NCI-H748 (cell line): ENCODE data around the gene KCNT1.
"Not testable (repeated sequence)": the region's sequence is repeated elsewhere in the genome, so short reads cannot be mapped to it uniquely, and the experiment has no call there.

ENCODE experiments used
- DNase-seq: peaks from one replicate; lab custom pipeline; 2025; ENCODE audit not compliant: unreplicated experiment; lab: John Stamatoyannopoulos, UW

The KCNT1 gene

DNA sequence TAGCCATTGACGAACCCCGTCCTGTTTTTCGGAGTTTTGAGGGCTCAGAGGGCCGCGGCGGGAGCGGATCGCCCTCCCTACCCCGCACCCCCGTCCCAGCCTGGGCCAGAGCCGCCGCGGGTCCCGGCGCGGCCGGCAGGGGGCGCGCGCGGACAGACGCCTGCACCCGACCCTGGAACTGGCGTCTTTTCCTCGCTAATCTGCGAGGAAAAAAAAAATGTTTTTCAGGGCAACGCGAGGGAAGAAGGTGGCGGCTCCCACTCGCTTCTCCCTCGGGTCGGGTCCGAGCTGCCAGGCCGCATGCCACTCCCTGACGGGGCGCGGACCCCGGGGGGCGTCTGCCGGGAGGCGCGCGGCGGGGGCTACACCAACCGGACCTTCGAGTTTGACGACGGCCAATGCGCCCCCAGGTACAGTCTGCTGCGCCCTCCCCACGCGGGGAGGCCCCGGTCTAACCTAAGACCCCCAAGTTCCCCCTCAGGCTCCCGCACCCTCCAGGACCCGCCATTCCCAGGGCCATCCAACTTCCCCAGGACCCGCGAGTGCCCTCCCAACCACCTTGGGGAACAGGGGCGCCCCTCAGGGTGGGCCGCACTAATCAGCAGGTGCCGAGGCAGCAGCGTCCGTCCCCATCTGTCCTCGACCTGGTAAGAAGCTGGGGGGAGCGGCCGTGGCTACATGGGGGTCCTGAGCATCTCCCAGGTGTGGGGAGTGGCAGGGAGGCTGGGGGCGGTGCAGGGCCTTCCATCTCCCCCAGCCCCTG lies at the start of gene KCNT1:
Gene KCNT1, plus strand, starts transcription at position 227 of the 763 bp plus-strand sequence. Its CDS starts 74 bp downstream, at position 301.
- peak; percentile 65 for DNase-seq

DNA sequence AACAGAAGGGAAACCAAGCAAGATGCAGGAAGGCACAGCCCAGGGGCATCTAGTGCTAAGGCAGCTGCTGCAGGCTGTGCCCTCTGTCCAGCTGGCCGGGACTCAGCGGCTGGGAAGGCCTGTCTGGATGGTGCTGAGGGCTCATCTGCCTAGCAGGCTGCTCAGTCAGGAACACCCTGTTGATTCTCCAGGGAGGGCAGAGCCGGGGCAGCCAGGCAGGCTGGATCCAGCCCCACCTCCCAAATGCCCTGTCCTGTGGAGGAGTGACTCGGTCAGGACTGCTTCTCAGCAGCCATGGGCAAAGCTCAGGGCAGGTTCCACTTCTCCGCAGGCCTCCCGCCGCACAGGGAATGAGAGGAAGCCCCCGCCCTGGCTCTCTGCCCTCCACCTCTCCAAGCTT lies 46.7 kb upstream of the KCNT1 start:
- no peak for DNase-seq

DNA sequence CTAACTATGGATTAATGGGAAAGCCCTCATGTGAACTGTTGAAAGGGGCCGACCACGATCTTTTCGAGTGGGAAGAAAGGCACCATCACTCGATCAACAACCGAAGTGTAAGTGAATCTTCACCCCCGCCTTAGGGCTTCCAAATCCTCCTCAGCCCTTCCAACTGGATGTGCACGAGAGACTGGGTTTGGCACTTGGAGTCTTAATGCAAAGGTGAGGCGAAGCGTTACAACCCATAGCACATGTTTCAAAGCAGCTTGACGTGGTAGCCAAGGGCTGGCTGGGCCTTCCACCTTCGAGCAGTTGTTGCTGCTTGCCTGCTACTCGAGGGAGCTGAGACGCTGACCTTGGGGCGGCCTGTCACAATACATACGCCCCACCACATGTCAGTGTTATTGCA lies 44.6 kb upstream of the KCNT1 start:
- DNase-seq, result no peak

DNA sequence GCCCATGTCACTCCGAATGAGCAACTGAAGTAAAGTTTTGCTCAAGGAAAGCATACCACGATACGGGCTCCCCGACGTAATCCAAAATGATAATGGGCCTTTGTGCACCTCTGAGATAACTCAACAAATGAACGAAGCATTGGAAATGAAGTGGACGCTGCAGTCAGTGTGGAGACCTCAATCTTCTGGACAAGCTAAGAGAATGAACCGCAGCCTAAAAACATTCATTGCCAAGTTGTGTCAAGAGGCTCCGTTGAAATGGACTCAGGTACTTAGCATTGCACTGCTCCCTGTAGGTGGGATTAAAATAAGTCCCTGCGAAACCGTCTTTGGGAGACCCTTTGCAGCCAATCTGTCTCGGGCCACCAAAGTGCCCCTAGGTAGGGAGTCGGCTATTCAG lies 42.7 kb upstream of the KCNT1 start:
- DNase-seq, result no peak

DNA sequence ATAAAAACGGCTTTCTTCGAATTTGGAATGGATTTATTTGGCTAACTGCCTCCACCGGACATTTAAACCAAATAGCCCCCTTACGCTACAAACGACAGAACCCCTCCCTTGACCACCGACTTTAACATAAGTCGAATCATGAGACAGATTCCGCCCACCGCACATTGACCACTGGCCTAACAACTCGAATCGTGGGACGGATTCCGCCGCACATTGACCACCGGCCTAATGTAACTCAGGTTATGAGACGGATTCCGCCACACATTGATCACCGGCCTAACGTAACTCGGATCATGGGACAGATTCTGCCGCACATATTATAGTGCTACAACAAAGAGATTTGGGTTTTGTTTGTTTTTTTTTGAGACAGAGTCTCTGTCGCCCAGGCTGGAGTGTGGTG lies 41.6 kb upstream of the KCNT1 start:
- DNase-seq, result no peak

DNA sequence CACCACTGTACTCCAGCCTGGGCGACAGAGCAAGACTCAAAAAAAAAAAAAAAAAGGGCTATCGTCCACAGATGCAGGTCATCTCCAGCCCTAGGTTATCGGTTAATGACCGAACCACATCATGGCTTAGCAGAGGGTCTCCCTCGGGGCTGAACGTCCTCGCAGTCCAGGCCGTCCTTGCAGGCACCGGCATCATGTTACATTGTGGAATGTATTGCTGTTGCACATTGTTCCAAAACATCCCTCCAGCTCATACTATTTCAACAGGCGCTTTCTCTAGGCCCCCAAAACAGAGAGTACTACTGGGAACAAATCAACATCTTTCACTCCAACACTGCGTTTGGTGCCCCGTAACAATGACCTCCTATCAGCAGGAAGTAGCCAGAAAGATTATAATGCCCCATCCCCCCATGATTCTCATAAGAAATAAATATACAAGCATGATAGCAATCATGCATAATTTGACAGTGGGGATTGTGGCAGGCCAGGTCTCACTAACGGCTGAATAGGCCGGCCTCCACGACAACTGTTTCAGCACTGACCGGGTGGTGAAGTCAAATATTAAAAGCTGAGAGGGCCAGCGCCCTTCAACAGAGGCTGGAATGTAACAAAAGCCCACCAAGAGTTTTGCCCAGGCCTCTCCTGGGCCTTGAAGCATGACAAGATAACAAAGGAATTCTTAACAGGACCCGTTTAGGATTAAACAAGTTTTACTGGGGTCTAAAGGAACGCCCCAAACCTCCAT lies 40.0 kb upstream of the KCNT1 start:
- DNase-seq, result no peak

DNA sequence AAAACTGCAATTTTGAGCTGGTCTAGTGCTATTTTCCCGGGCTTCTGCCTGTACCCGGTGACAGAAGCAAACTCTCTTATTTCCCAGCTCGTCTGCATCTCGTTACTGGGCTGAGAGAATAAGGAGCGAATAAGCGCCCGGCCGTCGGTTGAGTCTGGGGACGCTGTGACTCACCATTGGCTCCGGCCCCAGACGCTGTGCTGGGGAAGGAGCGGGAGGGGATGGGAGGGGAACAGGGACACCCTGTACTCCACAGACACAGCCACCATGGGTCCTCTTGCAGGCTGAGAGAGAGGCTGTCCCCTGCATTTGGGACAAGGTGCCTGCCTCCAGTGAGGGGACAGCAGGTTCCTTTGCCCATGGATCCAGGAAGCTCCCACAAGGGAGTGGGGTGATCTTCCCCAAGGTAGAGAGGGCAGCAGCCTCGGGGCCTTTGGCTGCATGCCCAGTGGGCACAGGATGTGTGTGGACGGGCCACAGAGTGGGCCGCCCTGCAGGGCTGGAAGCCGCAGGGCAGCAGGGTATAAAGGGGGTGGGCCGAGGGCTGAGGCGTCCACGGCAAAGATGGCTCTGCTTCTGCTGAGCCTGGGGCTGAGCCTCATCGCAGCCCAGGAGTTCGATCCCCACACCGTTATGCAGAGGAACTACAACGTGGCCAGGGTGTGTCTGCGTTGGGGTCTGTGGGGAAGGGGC lies 39.1 kb upstream of the KCNT1 start, which contains the start of gene LCN9:
Gene LCN9, plus strand, starts transcription at position 552 of the 693 bp plus-strand sequence. Its CDS starts 13 bp downstream, at position 565.
- no peak for DNase-seq

DNA sequence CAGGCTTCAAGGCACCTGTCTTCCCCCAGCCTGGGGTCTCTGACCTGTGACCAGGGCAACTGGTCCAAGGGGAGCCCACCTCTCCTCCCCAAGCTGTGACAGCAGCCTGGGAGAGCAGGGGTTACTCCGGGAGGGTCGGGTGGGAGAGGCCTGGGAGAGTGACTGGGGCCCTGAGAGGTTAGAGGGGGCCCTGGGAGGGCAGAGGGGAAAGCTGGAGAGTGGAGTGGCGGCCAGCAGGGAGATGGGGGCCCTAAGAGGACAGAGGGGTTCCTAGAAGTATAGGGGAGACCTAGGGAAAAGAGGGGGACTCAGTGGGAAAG lies 38.6 kb upstream of the KCNT1 start:
- DNase-seq, result no peak

DNA sequence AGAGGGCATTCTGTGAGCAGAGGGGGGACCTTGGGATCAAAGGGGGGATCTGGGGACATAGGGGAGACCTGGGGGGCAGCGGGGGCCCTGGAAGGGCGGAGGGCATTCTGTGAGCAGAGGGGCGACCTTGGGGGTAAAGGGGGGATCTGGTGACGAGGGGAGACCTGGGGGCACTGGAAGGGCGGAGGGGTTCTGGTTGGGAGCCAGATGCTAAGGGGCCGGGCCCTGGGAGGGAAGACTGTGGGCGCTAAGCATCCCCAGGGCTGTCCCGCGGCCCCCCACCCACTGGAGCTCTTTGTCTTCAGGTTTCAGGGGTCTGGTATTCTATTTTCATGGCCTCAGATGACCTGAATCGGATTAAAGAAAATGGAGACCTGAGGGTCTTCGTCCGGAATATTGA lies 38.1 kb upstream of the KCNT1 start:
- no peak for DNase-seq

DNA sequence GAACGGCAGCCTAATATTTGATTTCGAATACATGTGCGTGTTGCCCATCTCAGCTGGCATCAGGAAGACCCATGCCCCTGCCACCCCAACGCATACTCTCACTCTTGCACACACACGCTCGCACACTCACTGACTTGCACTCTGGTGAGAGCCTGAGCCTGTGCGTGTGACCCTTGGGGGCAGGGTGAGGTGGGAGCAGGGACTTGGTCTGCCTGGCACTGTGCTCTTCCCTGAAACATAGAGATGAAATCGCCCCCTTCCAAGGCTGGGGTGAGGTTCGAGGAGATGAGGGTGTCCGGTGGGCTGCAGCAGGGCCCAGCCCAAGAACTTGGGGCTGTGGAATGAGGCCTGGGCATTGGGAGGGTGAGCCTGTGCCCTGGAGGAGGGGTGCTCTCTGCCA lies 37.7 kb upstream of the KCNT1 start:
- DNase-seq, result no peak

DNA sequence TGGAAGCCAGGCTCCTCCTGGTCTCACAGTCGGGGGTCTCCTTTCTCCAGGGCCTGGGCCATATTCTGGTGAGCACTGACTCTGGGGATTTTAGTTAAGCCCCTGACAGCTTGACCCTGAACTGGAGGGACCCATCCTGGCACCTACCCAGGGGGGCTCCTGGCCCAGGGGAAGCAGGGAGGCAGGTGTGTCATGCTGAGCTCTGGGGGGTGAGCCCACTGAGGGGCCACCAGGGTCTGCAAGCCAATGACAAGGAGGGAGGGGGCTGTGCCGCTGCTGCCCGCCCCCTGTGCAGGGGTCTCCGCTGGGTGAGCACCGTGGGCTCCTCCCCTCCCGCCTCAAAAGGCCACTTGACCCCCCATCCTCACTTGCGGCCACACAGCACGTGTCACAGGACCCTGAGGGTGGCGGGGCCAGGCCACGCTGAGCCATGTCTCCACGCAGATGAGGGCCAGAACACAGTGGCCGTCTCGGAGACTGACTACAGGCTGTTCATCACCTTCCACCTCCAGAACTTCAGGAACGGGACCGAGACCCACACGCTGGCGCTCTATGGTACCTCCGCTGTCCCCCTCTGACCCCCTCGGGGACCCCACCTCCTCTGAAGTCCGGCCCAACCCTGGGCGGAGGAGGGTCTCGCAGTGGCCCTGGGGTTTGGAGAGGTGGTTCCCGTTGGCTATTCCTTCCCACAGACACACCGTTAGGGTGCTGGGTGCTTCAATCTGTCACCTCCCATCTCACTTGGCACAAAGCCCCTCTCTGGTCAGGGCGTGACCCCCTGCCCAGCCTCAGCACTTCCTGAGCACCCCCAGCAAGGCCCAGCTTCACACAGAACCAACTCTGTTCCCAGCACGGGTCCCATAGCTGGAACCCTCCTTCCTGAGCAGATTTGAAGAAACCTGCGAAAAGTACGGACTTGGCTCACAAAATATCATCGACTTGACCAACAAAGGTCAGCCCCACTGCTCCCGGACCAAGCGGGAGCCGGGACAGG lies 36.9 kb upstream of the KCNT1 start:
- no peak for DNase-seq

DNA sequence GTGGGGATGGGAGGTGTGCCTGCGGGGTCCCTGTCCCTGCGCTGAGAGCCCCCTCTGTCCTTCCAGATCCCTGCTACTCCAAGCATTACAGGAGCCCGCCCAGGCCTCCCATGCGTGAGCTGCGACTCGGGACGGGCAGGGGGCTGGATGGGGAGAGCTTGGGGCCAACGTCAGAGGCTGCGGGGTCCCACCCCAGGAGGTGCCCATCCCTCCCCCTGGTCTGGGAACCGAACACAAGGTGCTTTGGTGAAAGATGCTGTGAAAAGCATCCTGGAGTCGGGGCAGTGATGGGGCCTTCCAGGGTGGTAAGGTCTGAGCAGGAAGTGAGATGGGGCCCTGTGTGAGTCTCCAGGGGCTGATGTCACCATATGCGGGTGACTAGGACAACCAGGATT lies 36.2 kb upstream of the KCNT1 start:
- DNase-seq, result no peak

DNA sequence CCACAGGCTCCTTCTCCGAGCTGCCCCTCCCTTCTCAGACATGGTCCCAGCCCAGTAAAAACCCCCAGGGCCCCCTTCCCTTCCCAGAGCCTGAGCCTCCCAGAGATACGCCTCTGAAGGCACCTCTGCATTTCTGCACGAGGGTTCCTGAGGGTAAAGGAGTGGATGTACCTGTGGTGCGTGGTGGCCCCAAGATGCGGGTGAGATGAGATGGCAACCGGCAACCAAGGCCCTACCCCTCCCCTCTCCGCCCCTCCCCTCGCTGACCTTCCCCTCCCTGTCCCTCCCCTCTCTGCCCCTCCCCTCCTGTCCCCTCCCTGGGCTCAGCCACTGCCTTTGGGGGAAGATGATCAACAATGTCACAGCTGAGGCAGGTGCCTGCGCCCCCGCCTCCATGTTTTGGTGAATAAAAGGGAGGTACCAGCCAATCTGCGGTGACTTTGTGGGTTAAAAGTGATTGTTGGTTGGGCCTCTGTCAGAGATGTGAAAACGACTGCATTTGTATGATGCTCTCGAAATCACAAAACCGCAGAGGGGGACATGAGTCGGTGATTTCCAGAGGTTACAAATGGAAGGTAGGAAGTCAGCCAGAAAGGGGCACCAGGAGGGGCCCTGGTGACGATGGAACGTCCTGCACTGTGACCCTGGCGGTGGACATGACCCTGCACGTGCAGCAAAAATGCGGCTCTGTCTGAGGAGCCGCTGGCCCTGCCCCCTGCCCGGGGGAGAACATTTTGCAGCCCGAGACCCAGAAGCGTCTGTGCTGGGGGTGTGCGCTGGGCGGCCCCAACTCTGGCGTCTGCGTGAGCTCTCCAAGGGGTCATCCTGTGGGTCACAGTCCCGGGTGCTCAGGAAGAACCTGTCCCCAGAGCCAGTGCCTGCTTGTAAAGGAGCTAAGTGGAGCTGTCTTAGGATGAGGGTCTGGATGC lies 35.2 kb upstream of the KCNT1 start:
- no peak for DNase-seq

DNA sequence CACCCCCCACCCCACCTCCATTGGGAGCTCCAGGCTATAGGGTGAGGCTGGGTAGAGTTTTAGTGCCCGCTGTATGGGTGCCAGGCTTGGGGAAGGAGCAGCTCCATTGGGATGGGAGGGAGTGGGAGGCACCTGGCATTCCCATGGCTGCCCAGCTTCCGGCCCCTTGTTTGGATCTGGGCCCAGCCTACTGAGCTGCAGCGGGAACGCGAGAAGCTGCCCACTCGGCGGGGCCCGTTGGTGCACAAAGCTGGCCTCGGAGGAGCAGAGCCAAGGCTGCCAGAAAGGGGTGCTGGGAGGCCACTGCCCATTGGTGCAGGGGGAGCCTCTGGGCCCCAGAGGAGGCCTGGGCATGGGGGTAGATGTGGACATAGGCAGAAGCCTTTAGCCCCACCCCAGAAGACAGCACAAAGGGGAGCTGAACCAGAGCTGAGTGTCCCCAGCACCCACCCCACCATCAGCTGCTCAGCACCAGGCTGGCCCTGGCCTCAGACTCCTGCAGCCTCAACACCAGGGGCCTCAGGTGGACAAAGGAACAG lies 34.5 kb upstream of the KCNT1 start:
- no peak for DNase-seq

DNA sequence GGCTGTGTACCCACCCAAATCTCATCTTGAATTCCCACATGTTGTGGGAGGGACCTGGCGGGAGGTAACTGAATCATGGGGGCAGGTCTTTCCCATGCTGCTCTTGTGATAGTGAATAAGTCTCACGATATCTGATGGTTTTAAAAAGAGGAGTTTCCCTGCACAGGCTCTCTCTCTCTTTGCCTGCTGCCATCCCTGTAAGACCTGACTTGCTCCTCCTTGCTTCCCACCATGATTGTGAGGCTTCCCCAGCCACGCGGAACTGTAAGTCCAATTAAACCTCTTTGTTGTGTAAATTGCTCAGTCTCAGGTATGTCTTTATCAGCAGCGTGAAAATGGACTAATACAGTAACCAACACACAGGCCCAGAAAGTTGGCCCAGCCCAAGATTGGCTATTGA lies 33.0 kb upstream of the KCNT1 start:
- not testable (repeated sequence) for DNase-seq

DNA sequence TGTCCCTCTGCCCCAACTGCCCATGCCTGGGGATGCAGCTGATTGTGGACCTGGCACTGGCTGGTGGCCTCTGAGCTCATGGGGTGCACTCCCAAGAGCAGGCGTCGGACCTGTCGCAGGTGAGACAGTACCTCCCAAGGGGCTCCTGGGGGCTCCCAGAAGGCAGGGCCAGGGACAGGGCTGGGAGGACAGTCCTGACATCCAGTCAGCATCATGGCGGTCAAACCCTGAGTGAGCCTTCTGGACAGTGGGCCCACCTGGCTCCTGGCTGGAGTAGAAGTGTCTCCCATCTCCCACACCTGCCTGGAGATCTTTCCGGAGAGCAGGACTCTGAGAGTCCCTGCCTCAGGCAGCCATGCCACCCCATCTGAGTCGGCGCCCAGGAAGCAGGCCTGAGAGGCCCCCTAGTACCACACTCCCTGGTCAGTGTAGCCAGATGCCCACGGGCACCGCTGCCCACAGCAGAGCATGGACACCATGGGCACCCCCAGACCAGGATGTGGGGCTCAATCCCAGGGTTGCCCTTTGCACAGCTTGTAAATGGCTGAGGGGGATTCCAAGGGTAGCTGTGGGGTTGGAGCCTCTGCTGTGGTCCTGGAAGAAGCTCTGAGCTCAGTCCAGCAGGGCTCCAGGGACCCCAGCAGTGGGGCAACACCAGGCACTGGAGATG lies 32.2 kb upstream of the KCNT1 start:
- no peak for DNase-seq

DNA sequence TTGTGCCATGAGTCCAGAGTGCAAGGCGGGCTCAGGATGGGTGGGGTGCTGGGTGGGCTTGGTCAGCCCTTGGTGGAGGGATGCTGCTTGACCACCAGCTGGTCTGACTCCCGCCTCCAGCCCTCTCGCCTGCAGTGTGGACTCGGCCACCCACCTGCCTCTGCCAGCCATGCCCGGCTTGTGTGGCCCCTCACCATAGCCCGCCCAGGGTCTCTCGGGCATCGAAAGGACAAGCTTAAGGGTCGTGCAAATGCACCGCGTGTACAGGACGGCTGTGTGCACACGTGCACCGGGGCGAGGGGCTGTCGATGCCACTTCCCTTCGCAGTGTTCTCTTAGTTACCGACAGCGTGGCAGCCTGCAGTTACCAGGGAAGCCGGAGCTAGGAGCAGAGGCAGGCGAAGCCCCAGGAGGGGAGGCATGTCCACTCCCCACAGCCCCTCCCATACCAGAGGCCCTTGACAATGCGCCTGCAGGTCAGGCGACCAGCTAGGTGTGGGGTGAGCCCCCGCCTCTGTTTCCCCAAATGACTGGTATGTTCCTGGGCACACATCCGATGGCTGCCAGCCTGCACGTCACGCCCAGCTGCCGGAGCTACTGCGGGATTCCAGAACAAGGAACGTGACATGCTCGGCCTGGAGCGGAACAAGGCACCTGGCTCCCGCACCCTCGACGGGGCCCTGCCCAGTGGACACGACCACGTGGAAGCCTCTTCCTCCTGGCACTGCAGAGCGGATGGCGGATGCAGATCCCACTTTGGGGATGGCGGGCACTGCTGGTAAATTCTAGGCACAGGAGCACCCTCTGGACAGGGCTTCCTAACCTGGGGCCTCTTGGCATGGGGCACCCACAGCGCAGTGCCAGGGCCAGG lies 31.0 kb upstream of the KCNT1 start:
- DNase-seq, result no peak

DNA sequence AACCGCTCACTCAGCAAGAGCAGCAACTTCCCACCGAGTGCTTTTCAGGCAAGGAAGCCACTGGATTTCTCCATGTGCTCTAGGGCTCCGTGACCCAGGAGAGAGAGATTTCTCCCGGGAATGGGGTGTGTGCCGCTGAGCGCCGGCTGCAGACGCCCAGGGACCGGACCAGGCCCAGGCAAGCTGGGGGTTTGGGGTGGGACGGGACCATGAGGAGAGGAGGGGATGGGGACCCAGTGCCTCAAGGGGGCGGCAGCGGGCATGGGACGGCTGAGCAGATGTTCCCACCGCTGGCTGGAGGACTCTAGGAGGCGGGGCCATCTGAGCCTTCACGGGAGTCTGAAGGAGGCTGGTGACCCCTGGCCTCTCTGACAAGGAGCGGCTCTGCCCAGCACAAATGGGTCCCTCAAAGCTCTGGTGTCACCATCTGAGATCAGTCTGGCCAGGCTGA lies 30.4 kb upstream of the KCNT1 start:
- DNase-seq, result no peak
